Frontal cortex (tissue), 4 donors: Measurements from ENCODE around the gene RABL3. TPM values are rescaled to one million over a fixed set of nuclear protein-coding genes. Genes with fewer than 3 reads are reported as not detected.
"Not testable (repeated sequence)": the region's sequence is repeated elsewhere in the genome, so short reads cannot be mapped to it uniquely, and the experiment has no call there.

Experiments used
- DNase-seq, 2 donors: peaks; one replicate each; pipeline ENCODE4 v3.0.0; 2012; ENCODE audit warnings: low spot score in 2 of 2
- FAIRE-seq: peaks from 2 replicates; lab custom pipeline; 2012; peaks lifted over from hg19 to GRCh38; lab: Jason Lieb, UNC
- total RNA-seq: library from RNA; depleted of rRNA; stranded (reverse); fragments of >200 nt; gene quantifications from one replicate; pipeline ENCODE4 v1.2.3, GENCODE V29; 2014
- donor health status: control.
- donor health status: control.
- donor health status: control.

Gene RABL3
- total RNA-seq, 1 donor from 2014 or later, result 12.6 TPM

DNA sequence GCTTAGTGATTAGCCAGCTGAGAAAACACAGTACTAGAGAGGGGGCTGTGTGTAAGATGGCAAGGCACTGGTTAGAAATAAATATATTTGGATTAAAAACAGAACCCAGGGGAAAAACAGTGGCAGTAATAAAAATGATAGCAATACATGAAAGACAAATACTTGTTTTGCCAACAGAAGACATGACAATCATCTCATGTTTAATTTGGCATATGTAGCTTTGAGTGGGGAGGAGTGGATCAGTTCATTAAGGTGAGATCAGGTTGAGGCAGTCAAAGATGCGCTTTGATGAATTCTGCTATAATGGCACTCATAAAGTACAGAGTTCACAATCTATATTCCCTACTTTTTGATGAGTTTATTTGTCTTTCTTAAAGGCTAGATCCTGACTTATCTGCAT is 56.9 kb downstream of the RABL3 start:
- FAIRE-seq (no peak), DNase-seq (no peak)

DNA sequence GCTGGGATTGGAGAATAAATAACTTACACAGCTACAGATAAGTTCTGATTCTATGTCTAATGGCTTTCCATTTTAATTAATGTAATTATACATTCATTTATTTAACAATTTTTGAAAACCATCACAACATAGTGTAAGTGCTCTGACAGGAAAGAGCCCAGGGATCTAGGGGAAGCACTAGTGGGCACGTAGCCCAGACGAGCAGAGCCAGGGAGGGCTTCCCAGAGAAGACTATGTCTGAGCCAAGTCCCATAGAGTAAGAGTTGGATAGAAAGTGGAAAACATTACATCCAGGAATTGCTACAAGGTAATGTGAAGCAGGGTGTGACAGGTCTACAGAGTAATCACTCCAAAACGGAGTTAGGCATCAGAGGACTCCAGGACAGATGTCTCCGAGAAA is 57.4 kb downstream of the RABL3 start:
- no peak for DNase-seq
- no peak for FAIRE-seq

DNA sequence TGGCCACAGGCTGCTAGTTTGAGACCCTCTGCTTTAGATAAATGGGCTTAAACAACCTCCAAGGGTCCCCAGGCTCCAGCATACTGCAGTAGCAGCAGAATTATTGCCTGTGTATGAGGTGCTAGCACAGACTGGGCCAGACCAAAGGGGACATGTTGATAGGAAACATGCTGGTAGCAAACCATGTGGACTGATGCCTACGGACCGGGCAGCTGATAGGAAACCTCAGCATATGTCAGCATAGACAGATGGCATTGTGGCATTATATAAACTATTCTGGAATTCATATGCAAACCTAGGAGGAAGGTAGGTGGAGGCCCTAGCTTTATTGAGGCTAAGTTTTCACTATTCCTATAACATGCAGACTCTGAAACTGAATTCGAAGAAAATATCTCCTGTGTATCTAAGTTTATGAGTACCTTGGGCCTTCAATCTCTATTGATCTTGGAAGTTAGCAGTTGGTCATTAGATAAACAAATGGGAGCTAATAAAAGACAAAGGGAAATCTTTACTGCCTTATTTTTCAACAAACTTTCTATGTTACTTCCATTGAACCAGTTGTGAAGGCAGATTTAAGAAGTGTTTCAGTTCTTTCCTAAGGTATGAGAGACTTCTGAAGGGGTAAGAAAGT is 58.5 kb downstream of the RABL3 start:
- DNase-seq (no peak), FAIRE-seq (no peak)

DNA sequence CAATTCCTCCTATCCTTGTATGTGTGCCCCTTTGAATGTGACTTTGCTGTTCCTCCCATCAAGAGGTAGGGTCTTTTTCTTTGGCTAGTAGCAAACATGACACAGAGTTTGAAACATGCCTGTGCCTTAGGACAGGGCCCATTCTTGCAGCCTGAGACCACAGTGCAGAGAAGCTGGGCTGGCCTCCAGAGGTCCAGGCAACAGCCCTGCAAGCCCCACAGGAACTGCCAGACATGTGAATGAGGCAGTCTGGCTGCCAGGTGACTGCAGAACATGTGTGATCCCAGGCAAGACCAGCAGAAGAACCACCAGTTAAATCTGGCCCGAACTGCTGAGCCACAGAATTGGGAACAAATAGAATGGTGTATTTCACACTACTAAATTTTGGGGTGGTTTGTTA is 59.1 kb downstream of the RABL3 start:
- FAIRE-seq, result no peak

DNA sequence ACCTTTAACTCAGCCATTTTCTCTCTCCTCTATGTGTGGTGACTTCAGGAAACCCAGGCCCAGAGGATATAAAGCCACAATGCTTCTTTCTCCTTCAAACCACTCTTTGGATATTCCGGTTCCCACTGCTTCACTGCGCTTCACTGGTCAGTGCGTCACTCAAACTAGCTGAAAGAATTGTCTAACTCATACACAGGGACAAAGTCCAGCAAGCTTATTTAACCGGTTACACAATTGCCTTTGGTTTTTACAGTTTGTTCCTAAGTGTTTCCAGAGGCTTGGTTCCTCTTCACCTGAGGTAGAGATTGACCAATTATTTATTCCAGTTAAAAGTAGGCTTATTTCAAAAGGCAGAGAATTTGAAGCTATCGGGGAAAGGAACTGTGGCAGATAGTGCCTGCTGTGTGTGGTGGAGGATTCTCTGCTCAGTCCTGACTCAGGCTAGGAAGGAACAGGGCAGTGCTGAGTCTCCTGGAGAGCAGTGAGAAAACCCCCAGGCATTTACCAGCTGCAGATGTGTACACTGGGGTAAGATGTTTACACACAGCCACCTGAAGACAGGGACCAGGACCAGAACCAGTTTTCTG is 60.1 kb downstream of the RABL3 start, which contains the start of gene HGD:
Gene HGD (minus strand): TSS at position 145 of the 587 bp plus-strand sequence. CDS start 128 bp downstream, at position 17.
- no peak for DNase-seq
- FAIRE-seq, result no peak

More for the DNA sequence above, 59.1 kb downstream of the RABL3 start:
- no peak for DNase-seq

DNA sequence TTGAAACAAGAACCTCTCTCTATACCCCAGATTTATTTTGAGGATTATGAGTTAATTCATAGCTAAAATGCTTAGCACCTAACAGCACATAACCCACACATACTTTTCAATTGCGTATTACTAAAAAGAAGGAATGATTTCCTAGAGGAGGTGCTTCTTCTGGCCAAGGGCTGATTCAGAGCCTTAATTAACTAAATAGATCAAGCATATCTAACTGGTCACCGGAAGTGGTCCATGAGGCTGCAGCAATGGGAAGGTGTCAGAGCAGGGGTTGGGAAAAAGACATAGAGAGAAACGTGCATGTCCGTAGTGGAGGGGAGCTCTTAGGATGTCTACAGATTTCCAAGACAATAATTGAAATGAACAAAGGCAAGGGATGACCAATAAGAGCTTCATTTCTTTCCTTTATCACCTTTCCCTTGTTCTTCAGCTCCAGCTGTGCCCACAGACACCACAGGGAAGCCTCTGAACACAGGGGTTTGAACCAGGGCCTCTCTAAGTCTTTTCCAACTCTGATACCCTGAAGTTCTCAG is 60.7 kb downstream of the RABL3 start:
- no peak for FAIRE-seq
- DNase-seq, result no peak

DNA sequence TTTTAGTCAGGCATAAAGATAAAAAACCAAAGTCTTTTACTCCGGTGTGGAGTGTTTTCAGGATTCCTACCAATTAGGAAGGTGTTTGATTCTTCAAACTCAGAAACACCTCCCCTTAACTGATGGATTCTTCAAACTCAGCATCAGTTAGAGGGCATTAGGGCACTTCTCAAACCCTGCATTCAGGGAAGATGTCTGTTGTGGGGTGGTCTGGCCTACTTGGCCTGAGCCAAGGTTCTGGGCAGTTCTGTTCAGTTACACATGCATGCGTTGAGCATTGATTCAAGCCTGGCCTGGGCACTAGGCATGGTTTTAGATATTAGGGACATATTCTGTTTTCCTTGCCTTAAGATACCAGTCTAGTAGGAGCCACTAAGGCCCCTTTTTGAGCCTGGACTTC is 61.3 kb downstream of the RABL3 start:
- DNase-seq, result no peak
- no peak for FAIRE-seq

DNA sequence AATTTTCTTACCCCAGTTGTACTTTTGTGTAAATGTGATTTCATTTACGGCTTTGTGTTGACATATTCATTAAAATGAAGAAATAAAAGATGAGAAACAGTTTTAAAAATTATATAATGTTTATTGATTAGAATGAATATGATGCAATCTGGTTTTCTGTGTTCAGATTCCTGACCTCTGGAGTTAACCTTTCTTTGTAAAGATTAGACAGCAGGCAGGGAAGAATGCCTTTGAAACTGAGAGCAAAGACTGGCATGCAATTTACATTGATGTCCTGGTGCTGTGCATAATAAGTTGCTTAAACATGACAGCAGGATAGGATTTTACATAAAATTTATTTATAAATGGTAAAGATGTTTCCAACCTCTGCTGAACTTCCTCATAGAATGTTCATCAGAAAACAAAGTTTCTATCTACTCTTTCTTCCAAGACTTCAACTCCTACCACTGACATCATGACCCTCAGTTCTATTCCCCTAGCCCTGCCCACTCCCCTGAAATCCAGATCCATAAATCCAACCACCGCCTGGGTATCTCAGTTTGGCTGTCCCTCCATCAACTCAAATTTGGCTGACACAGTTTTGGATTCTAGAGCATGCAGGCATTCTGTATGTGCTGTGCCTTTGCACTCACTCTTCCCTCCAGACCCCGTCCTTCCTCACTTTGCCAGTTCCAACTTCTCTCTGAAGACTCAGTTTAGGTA is 62.0 kb downstream of the RABL3 start:
- DNase-seq (no peak), FAIRE-seq (no peak)

DNA sequence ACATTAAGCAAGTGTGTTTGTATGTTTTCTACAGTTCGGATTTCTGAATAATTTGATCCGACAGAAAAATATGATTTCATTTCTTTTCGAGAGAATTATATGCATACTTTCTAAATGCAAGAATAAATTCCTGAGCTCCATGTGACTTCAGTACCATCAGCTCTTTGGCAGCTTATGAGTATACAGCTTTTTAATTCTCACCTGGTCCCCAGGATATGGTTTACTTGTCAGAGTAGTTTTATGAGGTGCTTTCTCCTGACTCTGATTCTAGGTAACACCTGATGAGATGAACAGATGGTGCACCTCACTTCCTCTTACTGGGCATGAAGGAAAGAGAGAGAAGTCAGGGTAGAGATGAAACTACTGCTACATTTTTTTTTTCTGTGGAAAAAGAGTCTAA is 63.3 kb downstream of the RABL3 start:
- no peak for DNase-seq
- FAIRE-seq, result no peak

DNA sequence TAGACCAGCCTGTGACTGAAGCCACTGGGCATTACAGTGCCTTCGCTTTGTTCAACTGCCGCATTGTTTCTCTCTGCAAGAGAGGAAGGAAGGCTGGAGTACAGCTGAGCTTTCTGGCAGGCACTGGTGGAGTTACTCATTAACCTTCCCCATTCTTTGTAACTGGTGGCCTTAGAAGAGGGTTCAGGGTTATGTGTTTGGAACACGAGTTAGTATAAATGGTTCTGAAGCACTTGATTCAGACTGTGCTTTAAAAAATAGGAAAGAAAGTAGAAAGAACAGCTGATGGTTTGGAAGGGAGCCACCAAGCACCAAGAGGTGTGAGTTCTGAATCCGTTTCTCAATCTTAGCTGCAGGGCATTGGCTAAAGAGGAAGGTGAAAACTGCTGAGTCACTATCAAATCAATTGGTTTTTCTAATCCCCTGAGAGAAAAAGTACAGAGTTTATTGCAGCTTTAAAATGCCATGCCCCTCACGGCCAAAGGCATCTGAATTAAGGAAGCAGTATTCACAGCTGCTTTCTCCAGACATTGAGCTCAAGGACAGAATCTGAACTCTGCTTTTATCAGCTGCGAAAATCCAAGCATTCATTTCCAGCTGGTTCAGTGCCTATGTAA is 63.9 kb downstream of the RABL3 start:
- no peak for FAIRE-seq
- peak; percentile 6 to 30 for DNase-seq

DNA sequence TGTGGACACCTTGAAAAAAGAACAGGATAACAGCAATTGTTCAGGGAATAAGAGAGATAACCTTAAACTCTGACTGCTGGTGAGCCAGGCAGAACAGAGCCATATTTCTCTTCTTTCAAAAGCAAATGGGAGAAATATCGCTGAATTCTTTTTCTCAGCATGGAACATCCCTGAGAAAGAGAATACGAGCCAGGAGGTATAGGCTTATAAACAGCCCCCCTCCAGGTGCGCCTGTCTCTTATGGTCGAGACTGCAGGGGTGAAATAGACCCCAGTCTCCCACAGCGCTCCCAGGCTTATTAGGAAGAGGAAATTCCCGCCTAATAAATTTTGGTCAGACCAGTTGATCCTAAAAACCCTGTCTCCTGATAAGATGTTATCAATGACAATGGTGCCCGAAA is 65.1 kb downstream of the RABL3 start:
- not testable (repeated sequence) for FAIRE-seq, DNase-seq

DNA sequence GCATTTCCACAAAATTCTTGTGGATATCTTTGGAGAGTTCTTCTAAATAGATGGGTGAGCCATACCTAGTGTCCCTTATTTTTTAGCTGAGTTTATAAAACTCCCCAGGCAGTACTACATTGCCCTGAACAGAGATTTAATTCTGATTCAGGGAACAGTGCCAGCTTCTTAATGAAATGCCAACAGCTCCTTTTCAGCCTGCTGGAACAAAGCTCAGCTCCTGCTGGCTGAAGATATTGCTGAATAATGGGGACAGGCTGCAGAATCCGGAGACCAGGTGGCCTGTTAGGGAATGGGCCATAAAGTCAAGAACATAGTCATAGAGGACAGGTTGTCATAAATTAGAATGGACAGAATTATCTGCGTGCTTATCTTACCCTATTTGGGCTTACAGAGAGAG is 69.2 kb downstream of the RABL3 start:
- FAIRE-seq (no peak), DNase-seq (no peak)

DNA sequence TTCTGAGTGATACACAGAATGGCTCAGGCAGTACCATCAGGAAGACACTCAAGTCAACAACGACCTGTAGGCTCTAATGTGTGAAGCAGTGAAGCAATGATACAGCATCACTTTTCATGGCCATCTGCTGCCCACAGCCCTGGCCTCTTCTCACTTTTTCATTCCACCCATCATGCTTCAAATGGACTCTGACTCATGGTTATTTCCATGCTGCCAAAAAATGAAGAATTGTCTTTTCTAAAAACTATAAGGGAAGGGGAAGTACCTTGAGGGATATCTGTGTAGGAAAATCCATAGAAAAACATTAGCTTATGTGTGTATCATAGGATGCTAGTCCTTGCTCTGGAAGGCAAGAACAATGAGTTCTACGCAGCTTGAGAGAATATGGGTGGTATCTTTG is 71.7 kb downstream of the RABL3 start:
- DNase-seq, result no peak

DNA sequence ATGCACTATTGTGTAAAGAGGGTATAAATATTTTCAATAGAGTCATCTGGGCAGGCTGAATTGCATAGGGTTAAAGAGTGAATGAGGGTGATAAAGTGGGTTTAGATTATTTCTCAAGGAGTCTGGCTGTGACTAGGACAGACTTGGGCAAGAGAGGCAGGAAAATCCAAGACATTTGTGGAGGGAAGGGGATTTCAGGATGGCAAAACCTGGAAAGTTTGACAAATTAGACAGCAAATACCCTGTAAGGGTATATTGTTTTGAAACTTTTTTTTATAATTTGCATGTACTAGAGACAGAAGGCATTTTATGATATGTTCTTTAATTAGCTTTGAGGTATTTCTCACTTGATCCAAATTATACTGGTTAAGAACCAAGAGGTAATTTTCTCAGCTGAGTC is 77.4 kb downstream of the RABL3 start:
- DNase-seq (no peak), FAIRE-seq (no peak)

More for the DNA sequence above, 71.7 kb downstream of the RABL3 start:
- no peak for FAIRE-seq

DNA sequence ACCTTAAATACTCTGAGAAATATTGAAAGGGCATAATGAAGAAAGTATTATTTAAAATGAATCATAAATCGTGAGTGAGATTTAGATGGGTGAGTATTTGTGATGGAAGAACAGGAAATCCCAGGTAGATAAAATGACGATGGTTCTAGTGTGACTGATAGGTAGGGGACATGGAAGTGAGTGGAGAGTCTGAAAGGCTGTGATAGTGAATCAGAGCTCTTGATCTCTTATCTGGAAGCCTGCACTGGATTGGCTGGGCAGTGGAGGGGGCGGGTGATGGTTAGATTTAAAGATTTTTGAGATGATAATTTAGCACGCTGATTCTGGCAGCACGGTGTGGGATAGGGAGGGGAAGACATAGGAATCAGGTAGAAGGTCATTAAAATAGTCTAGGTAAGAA is 80.4 kb downstream of the RABL3 start:
- FAIRE-seq (no peak), DNase-seq (no peak)

DNA sequence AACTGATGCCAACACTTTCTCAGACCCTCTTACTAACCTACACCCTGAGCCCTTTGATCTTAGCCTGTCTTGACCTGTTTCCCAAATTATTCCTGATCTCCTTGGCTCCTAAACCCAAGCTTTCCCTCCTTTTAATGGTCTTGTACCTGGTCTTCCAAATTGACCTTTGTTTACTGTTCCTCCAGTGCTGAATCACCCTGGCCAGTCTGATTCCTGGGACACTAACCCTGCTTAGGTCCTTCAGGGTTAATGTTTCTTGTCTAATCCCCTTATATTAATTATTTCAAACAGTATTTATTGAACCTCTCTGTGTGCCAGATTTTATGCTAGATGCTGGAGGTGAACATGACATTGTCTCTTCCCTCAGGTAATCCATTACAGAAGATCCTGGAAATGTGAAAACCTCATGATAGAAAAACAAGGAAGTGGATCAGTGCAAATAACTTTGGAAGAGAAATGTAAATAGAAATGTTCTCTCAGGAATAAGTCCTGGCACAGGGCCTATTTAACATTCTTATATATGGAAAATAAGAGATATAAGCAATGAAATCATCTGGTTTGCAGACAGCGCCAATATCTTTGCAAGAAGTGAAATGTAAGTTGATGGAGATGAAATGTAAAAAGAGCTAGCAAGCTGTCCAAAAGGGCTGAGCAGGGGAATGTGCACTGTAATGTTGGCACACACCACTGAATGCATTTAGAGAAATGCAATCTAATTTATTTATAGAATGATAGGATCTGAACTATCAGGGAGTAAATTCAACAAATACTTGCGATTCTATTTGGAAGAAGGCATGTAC is 81.0 kb downstream of the RABL3 start:
- no peak for FAIRE-seq

DNA sequence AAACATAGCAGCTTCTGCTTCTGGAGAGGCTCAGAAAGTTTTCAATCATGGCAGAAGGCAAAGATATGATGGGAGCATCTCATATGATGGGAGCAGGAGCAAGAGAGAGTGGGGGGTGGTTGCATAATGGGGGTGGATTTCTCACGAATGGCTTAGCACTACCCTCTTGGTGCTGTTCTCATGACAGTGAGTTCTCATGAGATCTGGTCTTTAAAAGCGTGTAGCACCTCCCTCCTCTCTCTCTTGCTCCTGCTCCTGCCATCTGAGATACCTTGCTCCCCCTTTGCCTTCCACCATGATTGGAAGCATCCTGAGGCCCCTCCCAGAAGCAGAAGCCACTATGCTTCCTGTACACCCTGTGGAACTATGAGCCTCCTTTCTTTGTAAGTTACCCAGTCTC is 82.5 kb downstream of the RABL3 start:
- FAIRE-seq (no peak), DNase-seq (no peak)

More for the DNA sequence above, 81.0 kb downstream of the RABL3 start:
- no peak for DNase-seq

DNA sequence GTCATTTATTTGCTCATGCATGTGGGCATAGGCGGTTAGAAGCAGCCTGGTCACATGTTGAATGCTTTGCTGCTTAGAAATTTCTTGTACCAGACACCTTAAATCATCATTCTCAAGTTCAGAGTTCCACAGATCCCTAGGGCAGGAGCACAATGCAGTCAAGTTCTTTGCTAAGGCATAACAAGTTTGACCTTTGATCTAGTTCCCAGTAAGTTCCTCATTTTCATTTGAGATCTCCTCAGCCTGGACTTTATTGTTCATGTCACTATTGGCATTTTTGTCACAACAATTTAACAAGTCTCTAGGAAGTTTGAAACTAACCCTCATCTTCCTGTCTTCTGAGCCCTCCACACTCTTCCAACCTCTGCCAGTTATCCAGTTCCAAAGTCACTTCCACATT is 83.0 kb downstream of the RABL3 start:
- DNase-seq, result no peak
- FAIRE-seq, result no peak

DNA sequence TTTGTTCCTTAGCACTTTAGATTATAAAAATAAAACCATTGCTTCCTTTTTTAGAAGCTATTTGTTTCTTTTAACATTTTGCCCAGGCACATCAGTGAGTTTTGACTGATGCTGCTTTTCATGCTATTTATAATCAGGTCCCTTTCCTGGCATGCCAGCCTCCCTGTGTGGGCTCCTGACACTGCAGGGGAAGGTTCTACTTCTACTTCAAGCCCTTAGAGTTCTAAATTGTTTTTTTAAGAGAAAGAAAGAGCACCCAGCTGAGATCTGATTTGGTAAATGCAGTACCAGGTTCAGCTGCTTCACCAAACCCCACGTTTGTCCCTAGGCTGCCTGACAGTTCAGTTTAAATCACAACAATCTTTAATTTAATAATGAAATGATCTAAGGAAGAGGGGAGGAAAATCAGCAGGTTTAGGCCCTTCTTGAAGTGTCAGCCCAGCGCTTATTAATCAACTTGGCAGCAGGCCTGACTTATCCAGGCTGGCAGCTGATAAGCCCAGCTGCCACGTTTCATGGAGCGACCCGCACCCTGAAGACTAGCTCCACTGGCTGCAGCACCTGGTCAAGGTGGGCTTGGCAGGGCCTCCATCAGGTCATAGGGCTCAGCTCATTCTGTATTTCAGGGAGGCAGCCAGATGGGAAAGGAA is 89.3 kb downstream of the RABL3 start:
- FAIRE-seq, result no peak
- DNase-seq, result no peak
